Stimulated activated CD4-positive, alpha-beta T cell treated with anti-CD3 and anti-CD28 coated beads, Interleukin-2, amount 100 ng/mL, for 48 hours (primary cell): ENCODE data around the gene TMEM178B.

ENCODE experiments used
- DNase-seq, 2 donors: peaks; one replicate each; pipeline ENCODE4 v3.0.0-alpha.2; 2020

The TMEM178B gene

DNA sequence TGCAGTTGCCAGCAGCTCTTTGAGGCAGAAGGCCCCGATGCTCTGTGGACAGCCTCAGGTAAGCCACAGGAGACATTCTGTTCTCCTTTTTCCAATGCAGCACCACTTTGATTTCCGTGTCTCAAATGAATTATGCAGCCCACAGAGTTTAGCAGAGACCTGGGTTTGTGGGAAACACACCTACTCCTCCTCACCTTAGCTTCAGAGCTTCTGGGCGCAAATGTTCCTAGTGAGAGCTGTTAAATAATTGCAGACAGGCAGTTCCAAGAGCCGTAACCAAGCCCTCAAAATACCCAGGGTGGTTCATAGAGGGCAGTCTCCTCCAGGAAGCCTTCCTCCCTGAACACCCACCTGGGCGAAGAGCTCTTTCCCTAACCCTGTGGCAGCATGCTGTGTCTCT, 408.1 kb downstream of the TMEM178B start:
- DNase-seq = no peak

DNA sequence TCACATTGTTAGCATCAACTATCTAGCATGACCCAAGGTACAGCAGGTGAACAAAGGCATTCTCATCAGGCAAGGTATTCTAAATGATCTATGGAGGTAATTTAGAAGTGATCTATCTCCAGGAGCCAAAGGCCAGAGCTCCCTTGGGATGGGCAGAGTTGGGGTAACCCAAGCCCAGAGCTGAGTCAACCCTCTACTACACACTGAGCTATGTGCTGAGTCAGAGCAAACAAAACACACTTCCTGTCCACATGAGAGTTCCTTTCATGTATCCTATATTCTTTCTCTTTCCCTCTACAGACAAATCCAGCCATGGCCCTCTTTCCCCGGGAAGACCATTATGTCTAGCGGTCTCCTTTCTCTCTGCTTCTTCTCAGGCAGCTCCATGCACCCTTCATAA, 409.2 kb downstream of the TMEM178B start:
- DNase-seq = no peak

GRCh38 chr7:141484907-141485306, 411.0 kb downstream of the TMEM178B start:
- DNase-seq = no peak

DNA sequence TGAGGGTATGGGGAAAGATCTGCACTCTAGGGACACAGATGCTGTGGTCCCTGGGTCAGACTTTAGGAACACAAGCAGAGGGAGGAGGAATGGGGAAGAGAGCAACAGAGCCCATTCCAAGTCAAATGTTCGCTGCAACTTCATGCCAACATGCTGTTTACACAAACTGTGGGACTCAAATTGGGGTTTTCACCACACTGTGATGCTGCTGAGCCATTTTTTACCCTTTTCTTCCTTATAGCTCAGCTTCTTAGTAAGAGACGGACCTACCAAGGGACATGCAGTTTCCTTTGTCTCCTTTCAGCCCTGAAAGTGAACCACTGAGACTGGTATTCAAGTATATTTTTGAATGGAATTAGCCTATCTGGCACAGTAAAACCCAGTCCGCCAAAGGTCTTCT, 413.1 kb downstream of the TMEM178B start:
- no peak for DNase-seq

DNA sequence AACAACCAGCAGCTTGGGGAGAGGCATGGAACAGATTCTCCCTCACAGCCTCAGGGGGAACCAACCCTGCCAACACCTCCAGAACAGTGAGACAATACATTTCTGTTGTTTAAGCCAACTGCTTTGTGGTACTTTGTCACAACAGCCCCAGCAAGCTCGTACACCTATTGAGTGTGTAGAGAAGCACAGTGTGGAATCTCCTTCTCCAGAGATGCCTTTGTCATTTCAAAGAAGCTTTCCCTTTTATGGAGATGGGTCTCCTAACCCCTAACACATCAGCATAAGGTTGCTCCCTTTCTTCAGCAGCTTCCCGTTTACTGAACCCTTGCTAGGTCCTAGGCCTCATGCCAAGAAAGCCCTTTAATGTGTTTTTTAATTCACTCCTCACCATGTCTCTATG, 416.6 kb downstream of the TMEM178B start:
- DNase-seq = no peak

GRCh38 chr7:141495057-141495456, 421.2 kb downstream of the TMEM178B start:
- no peak for DNase-seq

DNA sequence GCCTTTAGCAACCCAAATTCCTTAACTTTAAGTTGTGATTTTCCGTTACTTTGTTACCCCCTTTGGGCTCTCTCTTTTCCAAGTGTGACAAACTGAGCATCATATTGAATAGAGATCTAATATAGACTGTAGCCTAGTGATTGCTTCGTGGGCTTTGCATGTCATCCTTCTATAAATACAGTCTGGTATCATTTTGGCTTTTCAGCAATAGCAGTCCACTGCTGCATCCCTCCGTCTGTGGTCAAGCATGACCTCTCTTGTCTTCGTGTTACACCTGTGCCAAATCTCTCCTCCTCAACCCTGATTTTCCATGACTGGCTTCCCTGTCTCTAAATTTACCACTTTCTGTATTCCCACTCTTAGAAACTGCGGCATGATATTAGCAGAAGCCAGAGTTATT, 423.5 kb downstream of the TMEM178B start:
- no peak for DNase-seq

DNA sequence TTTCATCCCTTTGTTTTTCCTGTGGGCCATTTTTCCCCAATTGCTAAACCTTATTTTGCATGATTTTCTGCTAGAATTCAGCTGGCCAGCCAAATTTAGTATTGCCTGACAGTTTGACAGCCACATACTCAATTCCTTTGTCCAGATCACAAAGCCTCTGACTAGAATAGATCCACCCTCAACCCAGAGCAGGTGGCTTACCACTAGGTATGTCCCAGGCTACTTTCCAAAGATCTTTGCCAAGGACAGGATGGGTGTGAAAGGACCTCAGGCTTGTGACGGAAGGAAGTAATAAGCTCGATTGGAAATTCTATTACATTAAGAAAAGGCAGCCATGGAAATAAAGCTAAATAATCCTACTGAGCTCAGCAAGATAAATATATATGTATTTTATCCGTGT, 426.7 kb downstream of the TMEM178B start:
- DNase-seq = no peak

- DNase-seq = no peak
These were observed 427.6 kb downstream of the TMEM178B start for GRCh38 chr7:141501451-141501850.

GRCh38 chr7:141511316-141511675, 437.4 kb downstream of the TMEM178B start:
- DNase-seq = no peak

- no peak for DNase-seq
These were observed 438.0 kb downstream of the TMEM178B start for GRCh38 chr7:141511676-141512396.

DNA sequence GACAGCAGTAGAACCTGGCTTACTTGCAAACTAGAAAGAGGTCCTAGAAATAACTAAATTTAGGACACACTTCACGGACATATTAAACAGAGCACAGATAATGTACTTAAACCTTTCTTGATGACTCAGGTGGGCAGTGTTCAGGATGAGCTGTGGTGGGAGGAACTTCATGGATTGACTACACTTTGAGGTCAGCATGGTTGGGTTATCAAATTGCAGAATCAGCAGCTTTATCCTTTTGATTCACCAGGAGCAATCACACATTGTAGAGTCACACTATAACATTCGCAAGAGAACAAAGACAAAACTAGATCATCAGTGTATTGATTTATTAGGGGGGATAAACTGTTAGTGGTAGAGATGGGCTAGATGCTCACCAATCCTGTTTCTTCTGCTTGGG, 438.7 kb downstream of the TMEM178B start:
- DNase-seq = no peak

GRCh38 chr7:141513720-141514119, 439.9 kb downstream of the TMEM178B start:
- no peak for DNase-seq

DNA sequence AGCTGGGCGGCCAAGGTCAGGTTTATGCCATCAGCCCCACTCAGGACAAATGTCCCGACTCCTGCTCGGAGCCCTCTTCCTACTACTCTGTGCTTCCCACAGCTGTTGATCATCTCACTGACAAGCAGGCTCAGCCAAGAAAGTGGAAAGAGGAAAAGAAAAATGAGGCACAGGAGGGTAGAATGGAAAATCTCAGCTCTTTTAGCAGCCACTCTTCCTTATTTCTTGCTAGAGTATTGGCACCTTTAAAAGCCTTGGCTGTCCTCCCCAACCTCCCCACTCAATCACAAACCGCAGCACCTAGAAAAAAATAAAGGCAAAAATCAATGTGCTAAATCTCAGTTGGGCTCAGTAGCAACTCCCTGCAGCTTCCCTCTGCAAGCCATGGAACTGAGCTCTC, 442.1 kb downstream of the TMEM178B start:
- DNase-seq = no peak

GRCh38 chr7:141519623-141520022, 445.8 kb downstream of the TMEM178B start:
- no peak for DNase-seq

DNA sequence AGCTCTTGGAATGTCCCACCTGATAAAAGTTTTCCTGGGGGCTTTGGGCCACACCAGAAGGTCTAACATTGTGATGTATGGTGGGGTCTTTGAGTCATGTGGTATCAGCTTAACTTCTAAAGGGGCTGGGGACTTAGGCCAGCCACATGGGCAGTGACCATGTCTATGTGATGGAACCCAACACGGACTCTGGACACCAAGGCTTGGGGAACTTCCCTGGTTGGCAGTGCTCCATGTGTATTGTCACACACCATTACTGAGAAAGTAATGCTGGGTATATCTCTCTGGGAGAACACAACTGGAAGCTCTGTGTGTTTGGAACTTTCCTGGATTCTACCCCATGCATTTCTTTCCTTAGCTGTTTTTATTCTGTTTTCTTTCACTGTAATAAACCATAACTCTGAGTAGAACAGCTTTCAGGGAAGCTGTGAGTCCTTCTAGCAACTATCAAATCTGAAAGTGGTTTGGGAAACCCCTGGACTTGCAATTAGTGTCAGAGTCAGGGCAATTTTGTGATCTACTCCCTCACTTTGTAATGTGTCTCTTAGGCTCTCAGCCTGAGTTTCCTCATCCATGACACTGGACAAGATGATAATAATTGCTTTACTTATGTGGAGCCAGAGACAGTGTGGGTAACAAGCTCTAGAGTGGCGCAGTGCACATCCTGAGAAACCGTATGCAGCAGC, 448.9 kb downstream of the TMEM178B start:
- DNase-seq = no peak

DNA sequence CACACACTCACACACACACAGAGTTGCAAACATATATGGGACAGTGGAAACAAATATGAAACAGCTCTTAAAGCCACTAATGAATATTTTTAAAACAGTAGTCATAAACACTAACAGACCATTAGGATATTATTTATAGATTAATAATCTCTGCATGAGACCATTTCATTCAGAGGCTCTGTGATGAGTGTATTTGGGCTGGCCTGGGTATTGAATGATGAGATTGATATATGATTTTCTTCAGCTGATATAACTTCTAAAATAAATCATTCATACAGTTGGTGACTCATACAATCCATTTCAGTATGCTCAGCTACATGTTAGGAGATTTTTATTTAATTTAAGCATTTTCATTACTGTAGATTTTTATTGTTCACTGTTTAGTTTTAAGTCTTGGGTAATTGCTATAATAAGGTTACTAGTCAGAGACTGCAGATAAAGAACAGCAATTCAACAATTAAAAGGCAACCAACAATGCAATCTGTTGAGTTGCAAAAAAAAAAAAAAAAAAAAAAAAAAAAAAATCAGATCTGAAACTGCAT, 452.2 kb downstream of the TMEM178B start:
- DNase-seq = no peak

GRCh38 chr7:141527076-141527475, 453.2 kb downstream of the TMEM178B start:
- DNase-seq = no peak

- no peak for DNase-seq
These were observed 454.5 kb downstream of the TMEM178B start for GRCh38 chr7:141528399-141528798.
